GM12892 (cell line): ENCODE data around the gene GADL1.

ENCODE experiments used
- DNase-seq: peaks from one replicate; pipeline ENCODE4 v3.0.0; 2011; ENCODE audit not compliant: insufficient read length
- FAIRE-seq: peaks from 2 replicates; lab custom pipeline; 2011; peaks lifted over from hg19 to GRCh38; lab: Jason Lieb, UNC
- POLR2A ChIP-seq: IDR thresholded peaks from 2 replicates; pipeline ENCODE4 v1.6.1; 2011; ENCODE audit warnings: low read depth, low read length, control low read depth
- POLR2AphosphoS5 ChIP-seq: IDR thresholded peaks from 2 replicates; pipeline ENCODE4 v1.6.1; 2011; ENCODE audit warnings: low read depth, low read length, control low read depth
- TAF1 ChIP-seq: IDR thresholded peaks from 2 replicates; pipeline ENCODE4 v1.6.1; 2011; ENCODE audit warnings: low read depth, mild to moderate bottlenecking, control low read depth, low read length, borderline replicate concordance

Gene GADL1

DNA sequence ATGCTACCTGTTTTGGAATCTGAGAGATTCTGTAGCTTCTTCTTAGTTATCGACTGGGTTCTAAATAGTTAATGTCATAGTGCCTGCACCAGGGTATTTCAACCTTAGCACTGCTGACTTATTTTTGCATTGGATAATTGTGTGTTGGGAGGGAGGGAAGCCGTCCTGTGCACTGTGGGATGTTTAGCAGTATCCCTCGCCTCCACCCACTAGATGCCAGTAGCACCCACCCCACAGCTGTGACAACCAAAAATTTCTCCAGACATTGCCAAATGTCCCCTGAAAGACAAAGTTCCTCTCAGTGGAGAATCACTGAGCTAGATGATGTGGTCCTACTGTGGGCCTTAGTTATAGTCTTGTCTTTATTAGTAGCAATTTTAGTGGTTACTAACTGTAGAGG is 199.8 kb downstream of the GADL1 start:
- TF ChIP-seq POLR2AphosphoS5, result no peak
- TF ChIP-seq TAF1, result no peak
- no peak for TF ChIP-seq POLR2A
- FAIRE-seq (no peak), DNase-seq (no peak)

DNA sequence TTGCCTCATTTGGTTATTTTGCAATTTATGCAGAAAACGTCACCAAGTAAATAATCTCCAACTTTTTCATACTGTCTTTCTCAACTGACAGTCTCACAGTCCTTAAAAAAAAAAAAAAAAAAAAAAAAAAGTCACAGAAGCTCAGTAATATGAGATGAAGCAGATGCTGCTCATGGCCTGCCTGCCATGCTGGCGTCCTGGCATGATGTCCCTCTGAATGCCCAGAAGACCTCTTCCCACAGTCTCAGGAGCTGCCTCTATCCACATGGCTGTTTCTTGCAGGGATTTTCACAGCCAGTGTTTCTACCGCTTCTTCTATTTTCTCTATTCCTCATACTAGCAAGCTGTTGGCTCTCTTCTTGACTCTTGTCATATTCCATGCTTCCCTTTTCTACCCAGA is 200.3 kb downstream of the GADL1 start:
- FAIRE-seq (no peak), DNase-seq (no peak)

DNA sequence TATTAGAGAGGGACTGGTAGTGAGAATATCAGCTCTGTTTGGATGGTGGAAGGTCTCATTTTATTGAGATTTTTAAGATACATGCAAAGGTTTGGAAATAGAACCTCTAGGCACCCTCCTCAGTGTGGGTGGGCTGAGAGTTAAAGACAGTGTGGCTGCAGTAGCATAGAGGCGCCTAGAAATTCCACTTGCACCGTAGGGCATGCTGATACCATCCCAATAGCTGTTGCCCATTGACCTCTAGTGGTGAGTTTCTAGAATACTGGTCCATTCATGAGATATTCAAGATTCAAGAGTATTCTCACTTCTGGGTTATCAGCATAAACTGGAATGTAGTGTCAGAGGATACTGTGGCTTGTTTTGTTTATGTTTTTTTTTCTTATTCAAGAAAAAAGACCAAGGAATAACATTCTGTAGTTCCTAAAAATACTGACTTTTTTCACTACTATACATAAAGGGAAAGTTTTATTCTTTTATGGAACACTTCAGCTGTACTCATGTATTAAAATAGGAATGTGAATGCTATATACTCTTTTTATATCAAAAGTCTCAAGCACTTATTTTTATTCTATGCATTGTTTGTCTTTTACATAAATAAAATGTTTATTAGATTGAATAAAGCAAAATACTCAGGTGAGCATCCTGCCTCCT is 200.9 kb downstream of the GADL1 start:
- FAIRE-seq (no peak), DNase-seq (peak; percentile 13)
- TF ChIP-seq POLR2A, result no peak

More for the DNA sequence above, 200.3 kb downstream of the GADL1 start:
- TF ChIP-seq POLR2AphosphoS5 (no peak), TAF1 (no peak), POLR2A (no peak)

DNA sequence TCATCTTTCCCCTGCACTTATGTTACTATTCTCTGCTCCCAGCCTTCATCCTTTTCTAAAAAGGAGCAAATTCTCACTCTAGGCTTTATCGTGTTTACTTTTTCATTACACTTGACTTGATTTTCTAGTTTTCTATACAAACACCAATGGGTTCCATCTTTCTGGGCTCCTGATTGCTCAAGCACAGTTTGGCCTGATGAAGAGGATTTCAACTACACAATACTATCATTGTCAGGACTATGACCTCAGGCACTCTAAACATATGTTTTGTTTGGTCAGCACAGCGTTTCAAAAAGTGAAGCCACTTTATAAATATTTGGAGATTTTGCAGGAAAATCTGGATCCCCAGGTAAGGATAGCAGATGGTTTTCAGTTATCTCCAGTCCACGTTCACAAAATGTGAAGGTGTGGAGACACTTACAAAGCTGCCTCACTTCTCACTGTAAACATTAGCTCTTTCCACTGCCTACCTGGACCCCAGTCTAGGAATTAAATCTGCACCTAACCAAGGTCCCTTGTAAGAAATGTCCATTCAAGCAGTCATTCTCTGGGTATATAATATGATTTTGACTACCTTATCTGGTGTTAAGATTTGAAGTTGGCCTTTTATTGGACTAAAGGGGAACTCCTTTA is 201.8 kb downstream of the GADL1 start:
- DNase-seq, result no peak
- no peak for FAIRE-seq
- TF ChIP-seq TAF1, result no peak
- TF ChIP-seq POLR2AphosphoS5, result no peak
- no peak for TF ChIP-seq POLR2A

DNA sequence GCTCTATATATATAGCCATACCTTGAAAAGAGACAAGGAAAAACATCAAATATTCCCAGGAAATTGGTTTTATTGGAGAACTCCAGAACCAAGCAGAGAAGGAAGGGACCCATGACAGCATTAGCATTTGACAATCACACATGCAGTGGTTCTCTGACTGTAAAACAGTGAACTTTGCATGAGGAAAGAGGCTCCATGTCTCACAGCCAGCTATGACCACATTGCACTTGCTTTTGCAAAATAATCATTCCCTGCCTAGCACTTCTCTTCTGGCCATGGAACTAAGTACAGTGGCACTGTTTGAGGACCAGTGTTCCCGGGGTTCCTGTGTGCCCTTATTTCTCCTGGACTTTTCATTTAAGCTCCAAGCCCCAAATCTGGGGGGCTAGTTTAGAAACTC is 202.5 kb downstream of the GADL1 start:
- FAIRE-seq (no peak), DNase-seq (no peak)
- TF ChIP-seq POLR2A (no peak), TAF1 (no peak), POLR2AphosphoS5 (no peak)

DNA sequence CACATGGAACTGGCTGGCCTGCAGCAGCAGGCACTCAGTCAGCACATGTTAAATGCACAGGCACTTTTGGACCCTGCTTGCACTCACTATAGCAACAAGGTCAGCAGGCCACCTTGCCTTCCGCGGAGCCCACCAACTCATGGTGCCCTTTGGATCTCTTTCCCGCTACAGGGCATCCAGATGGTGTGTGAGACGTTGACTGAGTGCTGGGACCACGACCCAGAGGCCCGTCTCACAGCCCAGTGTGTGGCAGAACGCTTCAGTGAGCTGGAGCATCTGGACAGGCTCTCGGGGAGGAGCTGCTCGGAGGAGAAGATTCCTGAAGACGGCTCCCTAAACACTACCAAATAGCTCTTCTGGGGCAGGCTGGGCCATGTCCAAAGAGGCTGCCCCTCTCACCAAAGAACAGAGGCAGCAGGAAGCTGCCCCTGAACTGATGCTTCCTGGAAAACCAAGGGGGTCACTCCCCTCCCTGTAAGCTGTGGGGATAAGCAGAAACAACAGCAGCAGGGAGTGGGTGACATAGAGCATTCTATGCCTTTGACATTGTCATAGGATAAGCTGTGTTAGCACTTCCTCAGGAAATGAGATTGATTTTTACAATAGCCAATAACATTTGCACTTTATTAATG is 203.1 kb downstream of the GADL1 start:
- FAIRE-seq, result no peak
- TF ChIP-seq TAF1 (no peak), POLR2AphosphoS5 (no peak), POLR2A (no peak)
- DNase-seq, result no peak

DNA sequence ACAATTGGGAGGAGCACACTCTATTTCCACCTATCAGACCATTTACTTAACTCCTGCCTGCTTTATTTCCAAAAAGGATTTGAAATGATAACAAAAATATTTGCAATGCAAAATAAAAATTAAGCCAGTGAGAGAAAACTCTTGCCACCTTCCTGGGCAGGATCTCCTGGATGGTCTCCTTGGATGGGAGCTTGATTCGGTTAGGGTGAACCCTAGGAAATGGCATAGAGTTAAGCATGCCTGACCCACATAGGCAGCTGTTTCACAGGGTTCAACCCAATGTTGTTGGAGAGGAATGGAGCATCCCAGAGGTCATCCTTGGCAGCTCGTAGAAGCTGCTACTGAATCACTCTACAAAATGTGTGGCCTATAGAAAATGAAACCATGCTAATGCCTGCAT is 204.3 kb downstream of the GADL1 start:
- no peak for TF ChIP-seq TAF1
- FAIRE-seq (no peak), DNase-seq (no peak)

DNA sequence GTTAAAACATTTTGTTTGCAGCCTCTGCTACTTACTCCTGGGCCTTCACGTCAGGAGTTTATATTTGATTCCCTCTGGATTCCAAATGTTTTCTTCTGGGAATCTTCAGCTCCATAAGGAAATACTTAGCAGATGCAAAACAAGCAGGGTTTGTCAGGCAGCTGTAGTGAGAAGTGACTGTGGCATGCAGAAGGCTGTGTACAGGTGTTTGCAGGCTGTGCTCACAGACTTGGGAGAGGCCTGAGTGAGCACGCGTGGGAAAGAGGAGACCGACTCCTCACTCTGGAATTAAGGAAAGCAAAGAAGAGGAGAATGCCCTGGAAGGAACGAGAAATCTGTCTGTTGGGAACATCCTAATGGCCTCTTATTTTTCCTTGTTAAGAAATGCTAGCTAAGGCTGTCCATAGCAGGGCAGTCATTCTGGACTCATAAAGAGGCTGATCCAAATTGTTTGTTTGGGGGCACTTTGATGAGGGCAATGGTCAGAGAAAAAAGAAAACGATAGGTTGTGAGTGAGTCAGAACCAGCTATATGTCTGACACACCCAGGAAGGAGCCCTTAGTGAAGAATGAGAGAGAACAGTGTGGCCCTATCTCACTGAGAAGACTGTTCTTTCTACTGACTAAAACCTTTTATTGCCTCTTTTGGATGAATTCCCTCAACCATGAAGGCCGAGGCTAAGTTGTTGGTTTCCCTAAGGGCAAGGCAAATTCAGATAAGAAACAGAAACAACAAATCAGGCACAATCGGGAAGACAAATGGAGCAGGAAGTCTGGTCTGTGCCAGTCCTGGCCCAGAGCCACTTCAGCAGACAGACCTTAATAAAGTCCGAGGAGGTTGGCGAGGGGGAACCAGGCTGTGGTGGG is 205.5 kb downstream of the GADL1 start:
- TF ChIP-seq POLR2AphosphoS5, result no peak
- TF ChIP-seq POLR2A, result no peak
- no peak for TF ChIP-seq TAF1
- DNase-seq, result no peak
- FAIRE-seq, result no peak

DNA sequence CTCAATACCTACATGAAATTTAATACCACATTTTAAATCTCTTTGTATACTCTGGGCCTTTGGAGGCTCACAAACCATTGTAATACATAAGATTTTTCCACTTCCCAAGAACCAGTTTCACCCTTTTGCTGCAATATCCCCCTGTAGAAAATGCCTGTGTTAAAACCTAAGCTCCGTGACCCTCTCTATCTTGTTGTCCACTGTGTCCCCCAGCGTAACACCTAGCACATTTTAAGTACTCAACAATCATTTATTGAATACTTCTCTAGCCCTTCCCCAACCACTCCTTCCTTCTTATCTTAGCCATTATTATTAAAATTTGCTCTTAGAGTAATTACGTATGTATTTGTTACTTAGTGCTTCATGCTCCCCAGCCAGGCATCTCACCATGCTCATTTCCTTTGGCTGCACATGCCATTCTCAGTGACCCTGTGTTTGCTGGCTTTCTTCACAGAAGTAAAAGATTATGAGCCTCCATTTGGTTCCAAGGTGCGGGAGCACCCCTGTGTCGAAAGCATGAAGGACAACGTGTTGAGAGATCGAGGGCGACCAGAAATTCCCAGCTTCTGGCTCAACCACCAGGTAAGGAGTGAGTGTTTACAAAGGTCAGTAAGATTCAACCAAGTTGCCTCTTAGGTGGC is 206.4 kb downstream of the GADL1 start:
- TF ChIP-seq POLR2AphosphoS5 (no peak), TAF1 (no peak), POLR2A (no peak)
- no peak for FAIRE-seq
- DNase-seq, result no peak

DNA sequence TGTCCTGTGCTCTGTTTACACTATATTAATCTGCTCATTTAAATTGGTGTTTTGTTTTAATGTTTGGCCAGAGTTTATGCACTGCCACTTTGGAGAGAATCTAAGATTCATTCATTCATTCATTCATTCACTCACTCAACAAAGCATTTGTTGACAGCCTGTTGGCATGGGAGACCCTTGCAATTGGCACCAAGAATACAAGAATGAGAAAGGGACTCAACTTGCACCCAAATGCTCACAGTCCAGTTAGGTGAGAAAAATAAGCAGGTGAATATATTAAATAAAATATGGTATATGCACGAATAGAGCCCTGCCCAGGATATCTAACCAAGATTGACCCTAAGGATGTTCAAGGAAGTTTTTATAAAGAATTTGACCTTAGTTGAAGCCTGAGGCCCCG is 207.7 kb downstream of the GADL1 start:
- FAIRE-seq, result no peak
- no peak for DNase-seq
- TF ChIP-seq POLR2AphosphoS5 (no peak), TAF1 (no peak), POLR2A (no peak)

DNA sequence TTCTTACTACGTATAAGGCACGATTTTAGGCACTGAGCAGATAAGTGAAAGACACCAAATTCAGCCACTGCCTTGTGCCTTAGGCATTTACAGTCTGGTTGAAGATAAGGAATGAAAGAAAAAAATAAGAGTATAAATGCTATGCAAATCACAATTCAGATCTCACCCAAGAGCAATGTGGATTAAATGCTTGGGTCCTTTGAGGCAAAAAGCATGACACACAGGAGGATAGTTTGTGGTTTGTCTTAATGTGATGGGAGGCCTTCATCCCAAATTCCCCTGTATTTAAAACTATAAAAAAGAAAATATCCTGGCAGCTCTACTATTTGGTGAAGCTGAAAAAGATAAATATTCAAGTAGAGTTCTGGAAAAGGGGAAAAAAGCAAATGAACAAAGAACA is 208.3 kb downstream of the GADL1 start:
- DNase-seq (no peak), FAIRE-seq (no peak)
- TF ChIP-seq TAF1, result no peak
